ENCODE results near the gene GALNT1. TPM values are rescaled to one million over a fixed set of nuclear protein-coding genes. Genes with fewer than 3 reads are reported as not detected.

GALNT1 gene
- total RNA-seq, 1 experiment from 2014 or later = 80.1 TPM

- TF ChIP-seq ZBTB43 (CRISPR knock-in tag; IDR thresholded peaks at IDR 0.05) = no peak
- no peak for TF ChIP-seq FOXJ3 (CRISPR knock-in tag; IDR thresholded peaks at IDR 0.05; ENCODE audit: borderline replicate concordance)
Observed at GRCh38 chr18:35559867-35560266, 21.7 kb upstream of the GALNT1 start (continued).

GRCh38 chr18:35564795-35565453, 16.6 kb upstream of the GALNT1 start:
- ATAC-seq = no peak
- H3K4me3 Mint-ChIP-seq = no peak overlapping the region
- CTCF ChIA-PET = no interaction called here
- no peaks in the 10 kb centered on the region for H3K27me3 Mint-ChIP-seq (ENCODE audit: low read depth)
- TF ChIP-seq ATF1 (CRISPR knock-in tag; IDR thresholded peaks at IDR 0.05) = no peak
- no peak for TF ChIP-seq E2F4 (CRISPR knock-in tag; IDR thresholded peaks at IDR 0.05; ENCODE audit: borderline replicate concordance, low read depth)
- TF ChIP-seq MXD4 (CRISPR knock-in tag; IDR thresholded peaks at IDR 0.05; ENCODE audit: borderline replicate concordance) = no peak
- TF ChIP-seq IRF1 (CRISPR knock-in tag; IDR thresholded peaks at IDR 0.05) = no peak
- TF ChIP-seq STAT6 (CRISPR knock-in tag; conservative IDR thresholded peaks at IDR 0.05; ENCODE audit: low read depth) = no peak
- no peak for TF ChIP-seq ATF2 (CRISPR knock-in tag; IDR thresholded peaks at IDR 0.05; ENCODE audit: borderline replicate concordance, low read depth)
- no peak for TF ChIP-seq NFE2L1 (CRISPR knock-in tag; IDR thresholded peaks at IDR 0.05)
- no peak for TF ChIP-seq PREB (CRISPR knock-in tag; IDR thresholded peaks at IDR 0.05; ENCODE audit: borderline replicate concordance)
- TF ChIP-seq NR2C2 (CRISPR knock-in tag; IDR thresholded peaks at IDR 0.05) = no peak
- no peak for TF ChIP-seq ZNF396 (CRISPR knock-in tag; IDR thresholded peaks at IDR 0.05; ENCODE audit: borderline replicate concordance)
- TF ChIP-seq HMGA2 (CRISPR knock-in tag; IDR thresholded peaks at IDR 0.05) = no peak
- DNase-seq (ENCODE audit: low spot score) = no peak
- H3K4me1 Mint-ChIP-seq = no peaks in the 10 kb centered on the region
- no peaks in the 10 kb centered on the region for H3K9me3 Mint-ChIP-seq
- H3K27ac Mint-ChIP-seq = no peak overlapping the region
- no peaks in the 10 kb centered on the region for H3K36me3 Mint-ChIP-seq
- POLR2A ChIA-PET = no interaction called here

GRCh38 chr18:35566019-35566418, 15.5 kb upstream of the GALNT1 start:
- ChIA-PET POLR2A (no interaction called here), CTCF (no interaction called here)
- Mint-ChIP-seq H3K4me3 (no peak overlapping the region), H3K27me3 (ENCODE audit: low read depth) (no peaks in the 10 kb centered on the region), H3K36me3 (no peaks in the 10 kb centered on the region), H3K4me1 (no peaks in the 10 kb centered on the region), H3K9me3 (no peaks in the 10 kb centered on the region), H3K27ac (no peak overlapping the region)
- ATAC-seq (no peak), DNase-seq (ENCODE audit: low spot score) (no peak)
- TF ChIP-seq ZNF512 (CRISPR knock-in tag; IDR thresholded peaks at IDR 0.05; ENCODE audit: borderline replicate concordance) = no peak
- TF ChIP-seq SMAD3 (CRISPR knock-in tag; IDR thresholded peaks at IDR 0.05; ENCODE audit: borderline replicate concordance) = no peak
- no peak for TF ChIP-seq FOXJ3 (CRISPR knock-in tag; IDR thresholded peaks at IDR 0.05; ENCODE audit: borderline replicate concordance)
- TF ChIP-seq ZNF281 (CRISPR knock-in tag; IDR thresholded peaks at IDR 0.05) = no peak
- TF ChIP-seq CTCF (IDR thresholded peaks at IDR 0.05) = no peak

Data from WTC11 (cell line).